IMR-90 (cell line): ENCODE data around the gene TSC1. TPM values are rescaled to one million over a fixed set of nuclear protein-coding genes. Genes with fewer than 3 reads are reported as not detected.

ENCODE experiments used
- ATAC-seq: fragments of 200-7000 bp; cut with Tn5 transposase; 2 replicates; pipeline ENCODE4 v1.9.1; 2020; ENCODE audit warnings: low read depth, mild to moderate bottlenecking, moderate library complexity
- BruUV-seq: library from RNA; stranded (reverse); fragments of 400-500 nt; replicated peaks from 2 replicates; lab custom pipeline; 2021; lab: Mats Ljungman, UMichigan
- CTCF ChIA-PET: fragments of 300-600 bp; formaldehyde crosslinking; extraction: SDS; loops from one replicate; lab custom pipeline; 2021; ENCODE audit warnings: antibody characterized with exemption; lab: Yijun Ruan, JAX
- POLR2A ChIA-PET: fragments of 300-600 bp; sonication (Branson Sonifier 250); formaldehyde crosslinking; loops from one replicate; lab custom pipeline; 2022; ENCODE audit warnings: antibody characterized with exemption; ENCODE audit not compliant: unreplicated experiment; lab: Charles Lee
- DNase-seq: peaks from one replicate; pipeline ENCODE4 v3.0.0; 2013
- H2AFZ ChIP-seq: replicated peaks from 2 replicates; pipeline ENCODE3; 2013; ENCODE audit warnings: low read length, mild to moderate bottlenecking; ENCODE audit not compliant: poor library complexity
- H2AK5ac ChIP-seq: 2 replicates; pipeline ENCODE4 v1.6.1; 2013; ENCODE audit warnings: low read depth, low read length, inconsistent platforms
- H2AK9ac ChIP-seq: replicated peaks from 2 replicates; pipeline ENCODE3; 2013; ENCODE audit warnings: mild to moderate bottlenecking, low read depth, low read length, moderate library complexity; ENCODE audit not compliant: poor library complexity
- H2BK120ac ChIP-seq: 2 replicates; pipeline ENCODE4 v1.6.1; 2013; ENCODE audit warnings: low read depth, low read length, inconsistent platforms
- H2BK15ac ChIP-seq: 3 replicates; pipeline ENCODE4 v1.6.1; 2013; ENCODE audit warnings: low read depth, low read length, inconsistent platforms
- H2BK20ac ChIP-seq: 2 replicates; pipeline ENCODE4 v1.6.1; 2013; ENCODE audit warnings: low read depth, mild to moderate bottlenecking, inconsistent platforms, low read length, moderate library complexity
- H2BK5ac ChIP-seq: 2 replicates; pipeline ENCODE4 v1.6.1; 2013; ENCODE audit warnings: mild to moderate bottlenecking, low read depth, low read length, inconsistent platforms; ENCODE audit not compliant: poor library complexity, severe bottlenecking
- H3K14ac ChIP-seq: replicated peaks from 2 replicates; pipeline ENCODE4 v1.6.1; 2013; ENCODE audit warnings: low read depth, low read length, inconsistent platforms
- H3K18ac ChIP-seq: 2 replicates; pipeline ENCODE4 v1.6.1; 2013; ENCODE audit warnings: low read depth, low read length, control low read depth
- H3K23ac ChIP-seq: 2 replicates; pipeline ENCODE4 v1.6.1; 2013; ENCODE audit warnings: low read depth, low read length, inconsistent platforms
- H3K27ac ChIP-seq: 2 replicates; pipeline ENCODE4 v1.5.1; 2013; ENCODE audit warnings: mild to moderate bottlenecking, control low read depth, low read length; ENCODE audit not compliant: insufficient read depth
- H3K27me3 ChIP-seq: 2 replicates; pipeline ENCODE4 v1.6.1; 2013; ENCODE audit warnings: low read length; ENCODE audit not compliant: control insufficient read depth, insufficient read depth
- H3K36me3 ChIP-seq: 2 replicates; pipeline ENCODE4 v1.6.1; 2013; ENCODE audit warnings: low read length, mixed read lengths; ENCODE audit not compliant: control insufficient read depth, insufficient read depth
- H3K4ac ChIP-seq: 2 replicates; pipeline ENCODE4 v1.6.1; 2013; ENCODE audit warnings: low read depth, low read length, inconsistent platforms
- H3K4me1 ChIP-seq: 2 replicates; pipeline ENCODE4 v1.6.1; 2013; ENCODE audit warnings: low read length, mixed read lengths; ENCODE audit not compliant: control insufficient read depth, insufficient read depth
- H3K4me2 ChIP-seq: 2 replicates; pipeline ENCODE4 v1.6.1; 2013; ENCODE audit warnings: low read depth, mild to moderate bottlenecking, control low read depth, low read length, moderate library complexity
- H3K4me3 ChIP-seq: 2 replicates; pipeline ENCODE4 v1.5.1; 2013; ENCODE audit warnings: low read depth, mild to moderate bottlenecking, control low read depth, low read length, moderate library complexity; ENCODE audit not compliant: insufficient read depth
- H3K56ac ChIP-seq: 2 replicates; pipeline ENCODE4 v1.6.1; 2013; ENCODE audit warnings: low read length, inconsistent platforms; ENCODE audit not compliant: insufficient read depth; ENCODE audit errors: extremely low read depth
- H3K79me1 ChIP-seq, 2 experiments: 2 replicates each; pipeline ENCODE4 v1.6.1; 2013; ENCODE audit warnings: low read length in 2 of 2, inconsistent platforms in 1 of 2, low read depth in 1 of 2
- H3K9ac ChIP-seq: 2 replicates; pipeline ENCODE4 v1.6.1; 2013; ENCODE audit warnings: low read depth, low read length, control low read depth
- H3K9me1 ChIP-seq: 2 replicates; pipeline ENCODE4 v1.6.1; 2013; ENCODE audit warnings: low read length, inconsistent platforms; ENCODE audit not compliant: insufficient read depth
- H3K9me3 ChIP-seq: 2 replicates; pipeline ENCODE4 v1.6.1; 2013; ENCODE audit warnings: low read length; ENCODE audit not compliant: control insufficient read depth, insufficient read depth
- H4K20me1 ChIP-seq: 2 replicates; pipeline ENCODE4 v1.6.1; 2013; ENCODE audit warnings: low read length, inconsistent platforms; ENCODE audit not compliant: insufficient read depth
- H4K5ac ChIP-seq: 2 replicates; pipeline ENCODE4 v1.6.1; 2013; ENCODE audit warnings: mild to moderate bottlenecking, low read depth, low read length, control low read depth
- H4K8ac ChIP-seq, 2 experiments: 2 replicates each; pipeline ENCODE4 v1.6.1; 2013; ENCODE audit warnings: low read depth in 2 of 2, low read length in 2 of 2, control low read depth in 1 of 2, inconsistent platforms in 1 of 2
- H4K91ac ChIP-seq: 2 replicates; pipeline ENCODE4 v1.6.1; 2013; ENCODE audit warnings: low read depth, low read length, inconsistent platforms; ENCODE audit not compliant: insufficient read depth
- CEBPB ChIP-seq: IDR thresholded peaks from 2 replicates; pipeline ENCODE4 v1.6.1; 2012; ENCODE audit warnings: low read depth, low read length, improper control_type of control experiment
- FOS ChIP-seq: fragments of 150-350 bp; IDR thresholded peaks from 2 replicates; pipeline ENCODE4 v1.6.1; 2016; ENCODE audit warnings: low read depth, low read length
- RFX5 ChIP-seq: IDR thresholded peaks from 2 replicates; pipeline ENCODE4 v1.8.0; 2012; ENCODE audit warnings: low read depth, mild to moderate bottlenecking, low read length, moderate library complexity
- WGBS, 2 experiments: methylation state at CpG; one replicate each; pipeline versions ENCODE4 v1.1.5 to v1.1.7; 2013; ENCODE audit warnings: missing lambda C conversion rate in 2 of 2; ENCODE audit not compliant: insufficient read length in 1 of 2; ENCODE audit errors: extremely low coverage in 2 of 2; 5-methylcytosine and 5-hydroxymethylcytosine counted together
- dilution Hi-C: fragments of 300-500 bp; cut with HindIII; formaldehyde crosslinking; loops from one replicate; pipeline ENCODE4 v1.14.3; 2018; ENCODE audit warnings: low sequenced_read_pairs; ENCODE audit not compliant: unreplicated experiment
- in situ Hi-C: fragments of 300-500 bp; cut with MboI; formaldehyde crosslinking; loops from 3 replicates; pipeline ENCODE4 v1.14.3; 2019; ENCODE audit warnings: low sequenced_read_pairs, inconsistent platforms, mixed read lengths
- intact Hi-C: fragments of 100-400 bp; cut with micrococcal nuclease; formaldehyde crosslinking; loops from 2 replicates; pipeline ENCODE4 v1.10.0; 2022
- polyA plus RNA-seq, 3 experiments: library from polyadenylated mRNA; depleted of rRNA; stranded (reverse); fragments of >200 nt; gene quantifications; 2 replicates each; pipeline ENCODE4 v1.2.3, GENCODE V29; 2012; ENCODE audit warnings: low replicate concordance in 1 of 3
- total RNA-seq: library from RNA; depleted of rRNA; stranded (reverse); fragments of >200 nt; gene quantifications from 2 replicates; pipeline ENCODE4 v1.2.3, GENCODE V29; 2012
- TF ChIP-seq, protein P1 (sequence below): conservative IDR thresholded peaks from 2 replicates; pipeline ENCODE4 v1.5.1; 2012; ENCODE audit warnings: mild to moderate bottlenecking, low read depth, low read length, improper control_type of control experiment

The TSC1 gene
- total and polyA plus RNA-seq, 2 of the 4 experiments (the other 2 are of a cell fraction): 25.7 to 56.3 TPM

DNA sequence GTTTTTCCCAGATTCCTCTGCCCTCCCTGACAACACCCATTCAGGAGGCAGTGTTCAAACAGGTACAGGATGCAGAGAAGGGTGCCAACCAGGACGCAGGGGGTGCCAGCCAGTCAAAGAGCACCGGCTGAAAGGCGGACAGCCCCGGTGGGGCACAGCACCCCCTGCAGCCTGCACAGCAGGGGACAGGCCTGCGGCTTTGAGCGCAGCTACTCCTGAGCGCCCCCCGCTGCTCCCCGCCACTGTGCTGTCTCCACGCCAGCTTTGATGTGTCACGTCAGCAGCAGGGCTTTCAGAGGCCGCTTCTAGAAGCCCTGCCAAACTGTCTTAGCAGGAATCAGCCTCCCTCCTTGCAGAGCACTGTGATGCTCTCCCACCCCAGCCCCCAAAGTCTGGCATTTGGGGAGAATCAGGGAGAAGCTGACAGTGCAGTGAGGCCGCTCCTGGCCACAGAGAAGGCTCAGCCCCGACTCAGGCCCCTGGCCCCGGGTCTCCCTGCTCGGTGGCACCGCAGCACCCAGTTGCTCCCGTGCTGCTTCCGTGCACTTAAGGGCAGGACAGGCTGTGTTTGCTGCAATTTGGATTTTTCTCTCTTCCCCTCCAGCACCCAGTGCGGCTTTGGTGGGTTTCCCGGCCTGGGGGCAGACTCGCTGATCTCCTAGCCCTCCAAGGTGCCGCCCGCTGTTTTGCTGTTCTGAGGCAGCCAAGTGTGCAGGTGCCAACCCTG lies 86.6 kb downstream of the TSC1 start:
- Histone ChIP-seq H2AK5ac (no peak overlapping the region), H3K9ac (no peak overlapping the region), H3K18ac (no peak overlapping the region), H3K36me3 (no peaks in the 10 kb centered on the region), H2BK120ac (no peak overlapping the region), H3K27ac (peak overlapping the region; percentile 1; the same call in 1 of the 2 replicates), H3K4me3 (no peak overlapping the region), H3K4me1 (peaks cover 8% of the 10 kb centered on the region; the same call in 1 of the 2 replicates), H3K56ac (no peak overlapping the region), H3K14ac (no peak overlapping the region), H3K4ac (no peak overlapping the region), H4K91ac (no peak overlapping the region), H3K79me1 (no peaks in the 10 kb centered on the region), H2AFZ (no peak overlapping the region), H2BK5ac (no peak overlapping the region), H3K23ac (no peak overlapping the region), H4K5ac (no peak overlapping the region), H4K20me1 (no peaks in the 10 kb centered on the region), H3K4me2 (no peak overlapping the region; the same call in 1 of the 2 replicates), H2AK9ac (no peak overlapping the region), H3K9me1 (no peaks in the 10 kb centered on the region), H4K8ac (no peak overlapping the region), H2BK15ac (no peak overlapping the region), H3K9me3 (no peaks in the 10 kb centered on the region), H2BK20ac (no peak overlapping the region), H3K27me3 (peaks cover 36% of the 10 kb centered on the region)
- dilution Hi-C loops (no loop called here), in situ Hi-C loops (no loop called here), intact Hi-C loops (no loop called here)
- WGBS, 2 experiments: 40% methylated on average over 16 of the region's 24 CpGs; no CpG with 5 or more reads in 1 of the 2 experiments
- ATAC-seq: peak; percentile 68
- ChIA-PET POLR2A (no interaction called here), CTCF (interaction anchor here (0.6 kb wide), 1 partner anchor 446 kb away, joined by 3 read pairs; no protein-coding TSS in a partner anchor)
- TF ChIP-seq FOS (no peak), RFX5 (no peak), CEBPB (no peak)
- TF ChIP-seq, protein P1, sequence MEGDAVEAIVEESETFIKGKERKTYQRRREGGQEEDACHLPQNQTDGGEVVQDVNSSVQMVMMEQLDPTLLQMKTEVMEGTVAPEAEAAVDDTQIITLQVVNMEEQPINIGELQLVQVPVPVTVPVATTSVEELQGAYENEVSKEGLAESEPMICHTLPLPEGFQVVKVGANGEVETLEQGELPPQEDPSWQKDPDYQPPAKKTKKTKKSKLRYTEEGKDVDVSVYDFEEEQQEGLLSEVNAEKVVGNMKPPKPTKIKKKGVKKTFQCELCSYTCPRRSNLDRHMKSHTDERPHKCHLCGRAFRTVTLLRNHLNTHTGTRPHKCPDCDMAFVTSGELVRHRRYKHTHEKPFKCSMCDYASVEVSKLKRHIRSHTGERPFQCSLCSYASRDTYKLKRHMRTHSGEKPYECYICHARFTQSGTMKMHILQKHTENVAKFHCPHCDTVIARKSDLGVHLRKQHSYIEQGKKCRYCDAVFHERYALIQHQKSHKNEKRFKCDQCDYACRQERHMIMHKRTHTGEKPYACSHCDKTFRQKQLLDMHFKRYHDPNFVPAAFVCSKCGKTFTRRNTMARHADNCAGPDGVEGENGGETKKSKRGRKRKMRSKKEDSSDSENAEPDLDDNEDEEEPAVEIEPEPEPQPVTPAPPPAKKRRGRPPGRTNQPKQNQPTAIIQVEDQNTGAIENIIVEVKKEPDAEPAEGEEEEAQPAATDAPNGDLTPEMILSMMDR: peak; percentile 28
- DNase-seq: peak; percentile 31
- no TSS peak for BruUV-seq
